ENCODE measurements around the gene NGFR.

Gene NGFR, protein sequence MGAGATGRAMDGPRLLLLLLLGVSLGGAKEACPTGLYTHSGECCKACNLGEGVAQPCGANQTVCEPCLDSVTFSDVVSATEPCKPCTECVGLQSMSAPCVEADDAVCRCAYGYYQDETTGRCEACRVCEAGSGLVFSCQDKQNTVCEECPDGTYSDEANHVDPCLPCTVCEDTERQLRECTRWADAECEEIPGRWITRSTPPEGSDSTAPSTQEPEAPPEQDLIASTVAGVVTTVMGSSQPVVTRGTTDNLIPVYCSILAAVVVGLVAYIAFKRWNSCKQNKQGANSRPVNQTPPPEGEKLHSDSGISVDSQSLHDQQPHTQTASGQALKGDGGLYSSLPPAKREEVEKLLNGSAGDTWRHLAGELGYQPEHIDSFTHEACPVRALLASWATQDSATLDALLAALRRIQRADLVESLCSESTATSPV

DNA sequence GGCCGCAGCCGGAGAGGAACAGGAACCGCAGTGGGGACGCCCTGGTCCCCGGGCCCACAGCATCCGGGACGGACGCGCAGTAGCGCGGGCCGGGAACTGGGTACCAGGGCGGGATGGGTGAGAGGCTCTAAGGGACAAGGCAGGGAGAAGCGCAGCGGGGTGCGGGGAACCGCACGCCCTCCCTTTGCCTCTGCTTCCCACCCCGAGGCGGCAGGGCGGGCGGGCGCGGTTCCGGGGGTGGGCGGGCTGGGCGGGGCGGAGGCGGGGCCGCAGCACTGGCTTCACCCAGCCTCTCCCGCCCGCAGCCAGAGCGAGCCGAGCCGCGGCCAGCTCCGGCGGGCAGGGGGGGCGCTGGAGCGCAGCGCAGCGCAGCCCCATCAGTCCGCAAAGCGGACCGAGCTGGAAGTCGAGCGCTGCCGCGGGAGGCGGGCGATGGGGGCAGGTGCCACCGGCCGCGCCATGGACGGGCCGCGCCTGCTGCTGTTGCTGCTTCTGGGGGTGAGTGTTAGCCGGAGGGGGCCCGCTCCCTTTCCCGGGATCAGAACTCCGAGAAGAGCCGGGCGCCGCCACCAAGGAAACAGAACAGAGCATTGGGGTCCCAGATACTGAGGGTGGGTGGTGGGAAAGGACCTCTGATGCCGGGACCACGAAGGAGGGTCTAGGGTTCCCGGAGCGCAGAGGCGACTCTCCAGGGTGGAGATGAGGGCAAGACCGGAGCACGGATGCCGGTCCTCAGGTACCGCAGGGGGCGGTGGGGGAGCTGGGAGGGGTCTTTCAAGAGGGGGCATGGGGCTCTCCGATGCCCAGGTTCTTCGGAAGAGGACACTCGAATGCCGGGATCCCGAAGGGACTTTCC, at the start of gene NGFR:
Gene NGFR, plus strand, starts transcription at position 308 of the 856 bp plus-strand sequence. Its CDS starts 125 bp downstream, at position 433.
- DNase-seq: peak; percentile 79

DNA sequence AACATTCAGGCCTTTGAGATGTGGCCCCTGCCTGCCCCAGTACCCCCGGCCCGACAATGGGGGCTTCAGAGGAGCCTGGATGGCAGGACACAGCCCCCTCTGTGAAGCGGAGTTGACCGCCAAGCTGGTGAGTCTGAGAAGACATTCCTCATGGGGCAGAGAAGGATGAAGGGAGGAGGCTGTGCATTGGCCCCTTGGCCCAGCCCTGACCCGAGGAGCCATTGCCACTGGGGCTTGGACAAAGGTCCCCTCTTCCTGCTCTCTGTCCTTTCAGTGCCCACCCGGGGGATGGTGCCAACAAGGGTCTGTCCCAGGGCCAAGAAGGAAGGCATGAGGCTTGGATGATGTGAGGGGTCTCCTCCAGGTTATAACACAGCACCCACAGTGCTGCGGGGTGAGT, 49.5 kb upstream of the NGFR start:
- DNase-seq: no peak

DNA sequence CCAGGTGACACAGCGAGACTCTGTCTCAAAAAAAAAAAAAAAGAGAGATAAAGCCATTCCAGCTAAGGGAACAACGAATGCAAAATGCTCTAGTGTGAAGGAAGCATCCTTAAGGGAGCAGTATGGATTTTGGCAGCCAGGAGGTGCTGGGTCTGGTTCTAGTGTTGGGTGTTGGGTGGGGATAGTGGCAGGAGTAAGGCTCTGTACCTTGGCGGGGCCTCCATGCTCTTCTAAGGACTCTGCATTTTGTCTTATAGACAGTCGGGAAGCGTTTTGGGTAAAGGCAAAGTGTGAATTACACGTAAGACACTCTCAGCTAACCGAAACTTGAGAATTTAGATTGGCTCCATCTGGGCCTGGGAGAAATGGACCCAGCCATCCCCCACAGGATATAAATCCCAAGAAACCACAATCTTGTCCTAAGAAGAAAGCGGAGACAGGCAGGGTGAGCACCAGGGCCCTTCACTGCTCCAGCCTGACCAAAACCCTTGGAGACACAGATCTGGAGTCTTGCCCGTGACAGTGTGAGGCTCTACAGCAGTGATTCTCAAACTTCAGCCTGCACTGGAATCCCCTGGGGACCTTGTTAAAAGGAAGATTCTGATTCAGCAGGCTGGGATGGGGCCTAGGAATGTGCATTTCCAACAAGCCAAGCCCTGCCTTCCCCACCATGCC, 47.3 kb upstream of the NGFR start:
- no peak for DNase-seq

DNA sequence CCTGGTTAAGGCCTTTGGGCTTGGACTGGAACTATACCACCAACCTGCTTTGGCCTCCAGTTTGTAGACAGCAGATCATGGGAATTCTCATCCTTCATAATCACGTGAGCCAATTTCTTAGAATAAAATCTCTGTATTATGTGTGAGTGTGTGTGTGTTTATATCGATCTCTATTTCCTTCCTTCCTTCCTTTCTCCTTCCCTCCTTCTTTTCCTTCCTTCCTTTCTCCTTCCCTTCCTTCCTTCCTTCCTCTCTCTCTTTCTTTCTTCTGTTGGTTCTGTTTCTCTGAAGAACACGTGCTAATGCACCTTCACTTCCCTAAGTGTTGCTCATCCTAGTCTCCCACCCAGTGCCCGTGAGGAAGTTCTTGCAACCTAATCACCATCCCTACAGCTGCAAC, 44.9 kb upstream of the NGFR start:
- no peak for DNase-seq

DNA sequence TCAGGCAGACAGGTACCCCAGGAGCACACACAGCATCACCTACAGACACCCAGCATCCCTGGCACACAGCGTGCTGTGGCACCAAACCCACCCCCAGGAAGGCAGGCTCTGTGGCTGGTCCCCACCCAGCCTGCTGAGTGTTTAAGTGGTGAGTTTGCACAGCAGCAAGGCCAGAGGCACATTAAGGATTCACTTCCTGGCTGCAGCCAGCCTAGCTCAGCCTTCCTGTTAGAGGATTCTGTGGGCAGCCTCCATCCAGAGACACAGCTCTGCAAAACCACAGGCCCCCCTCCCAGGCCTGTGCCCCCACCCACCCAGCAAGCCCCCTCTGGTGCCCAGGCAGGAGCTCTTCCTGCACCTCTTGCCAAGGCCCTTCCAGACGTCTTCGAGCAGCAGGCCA, 44.4 kb upstream of the NGFR start:
- DNase-seq: no peak

DNA sequence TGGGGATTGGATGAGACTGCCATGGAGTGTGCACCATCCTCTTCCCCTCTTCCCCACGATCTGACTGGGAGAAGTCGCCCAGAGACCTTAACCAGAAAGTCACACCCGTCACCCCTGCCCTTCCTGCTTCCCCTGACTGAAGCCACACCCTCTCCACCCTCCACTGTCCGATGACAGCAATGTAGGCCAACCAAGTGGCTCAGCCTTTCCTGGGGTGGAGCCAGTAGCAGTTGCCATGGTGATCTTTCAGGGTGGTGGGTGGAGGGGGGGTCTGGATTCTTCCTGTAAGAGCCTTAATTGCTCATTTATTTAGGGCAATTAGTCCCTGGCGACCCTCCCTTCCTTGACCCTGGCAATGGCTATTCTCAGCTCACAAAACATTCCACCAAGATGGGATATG, 42.9 kb upstream of the NGFR start:
- DNase-seq: peak; percentile 82

DNA sequence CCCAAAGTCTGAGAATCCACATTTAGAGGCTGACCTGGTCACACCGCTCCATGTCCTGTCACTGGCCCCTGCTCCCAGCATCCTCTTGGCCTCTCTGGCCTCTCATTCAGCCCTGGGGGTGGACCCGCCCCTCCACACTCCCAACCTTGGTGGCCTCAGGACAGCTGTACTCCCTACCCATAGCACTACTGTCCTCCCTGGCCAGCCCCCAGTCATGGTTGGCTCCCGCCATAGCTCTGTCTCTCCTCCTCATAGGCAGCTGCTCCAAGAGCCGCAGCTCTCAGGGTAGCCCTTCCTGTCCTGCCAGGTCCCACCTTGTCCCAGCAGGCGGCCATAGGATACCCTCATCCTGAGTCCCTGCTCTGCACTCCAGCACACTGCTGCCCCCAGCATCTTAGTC, 42.4 kb upstream of the NGFR start:
- no peak for DNase-seq

DNA sequence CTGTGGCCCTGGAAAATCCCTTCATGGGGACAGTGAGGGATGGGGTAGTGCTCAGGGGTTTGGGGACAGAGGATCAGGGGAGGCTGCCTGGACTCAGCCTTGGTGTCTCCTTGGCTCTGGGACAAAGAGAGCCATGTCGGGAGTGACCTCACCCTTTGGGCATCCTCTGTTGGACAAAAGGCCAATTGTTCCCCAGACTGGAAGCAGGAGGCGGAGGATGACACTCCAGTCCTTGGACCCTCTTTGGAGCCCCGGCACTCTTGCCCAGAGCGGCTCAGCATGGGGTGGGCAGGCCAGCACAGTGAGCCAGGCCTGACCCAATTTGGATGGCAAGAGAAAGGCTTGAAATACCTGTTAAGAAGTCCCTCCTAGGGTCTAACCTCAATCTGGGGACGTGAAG, 41.0 kb upstream of the NGFR start:
- peak; percentile 81 for DNase-seq

DNA sequence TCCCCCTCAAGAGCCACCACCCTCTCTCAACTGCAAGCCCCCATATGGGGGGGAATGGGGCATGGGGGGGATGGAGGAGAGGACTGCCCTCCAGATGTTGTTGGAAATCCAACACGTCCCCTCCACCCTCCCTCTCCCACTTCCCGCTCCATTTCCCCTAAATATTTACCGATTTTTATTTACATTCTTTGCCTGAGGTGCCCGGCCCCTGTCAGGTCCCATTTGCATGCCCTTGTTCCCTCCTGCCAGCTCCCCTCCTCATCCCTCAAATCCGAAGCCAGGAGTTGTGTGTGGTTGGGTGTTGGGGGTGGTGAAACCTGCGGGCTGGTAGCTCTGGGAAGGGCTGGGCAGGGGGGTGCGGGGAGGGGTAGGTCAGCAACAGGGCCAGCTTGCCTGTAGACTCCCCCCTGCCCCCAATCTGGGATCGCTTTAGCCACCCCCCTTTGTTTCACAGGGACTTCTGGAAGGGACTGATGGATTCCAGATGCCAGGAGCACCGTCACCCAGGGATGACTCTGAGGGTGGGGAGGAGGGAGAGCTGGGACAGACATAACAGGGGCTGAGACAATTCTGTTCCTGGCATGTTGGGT, 39.7 kb upstream of the NGFR start:
- peak; percentile 60 for DNase-seq

DNA sequence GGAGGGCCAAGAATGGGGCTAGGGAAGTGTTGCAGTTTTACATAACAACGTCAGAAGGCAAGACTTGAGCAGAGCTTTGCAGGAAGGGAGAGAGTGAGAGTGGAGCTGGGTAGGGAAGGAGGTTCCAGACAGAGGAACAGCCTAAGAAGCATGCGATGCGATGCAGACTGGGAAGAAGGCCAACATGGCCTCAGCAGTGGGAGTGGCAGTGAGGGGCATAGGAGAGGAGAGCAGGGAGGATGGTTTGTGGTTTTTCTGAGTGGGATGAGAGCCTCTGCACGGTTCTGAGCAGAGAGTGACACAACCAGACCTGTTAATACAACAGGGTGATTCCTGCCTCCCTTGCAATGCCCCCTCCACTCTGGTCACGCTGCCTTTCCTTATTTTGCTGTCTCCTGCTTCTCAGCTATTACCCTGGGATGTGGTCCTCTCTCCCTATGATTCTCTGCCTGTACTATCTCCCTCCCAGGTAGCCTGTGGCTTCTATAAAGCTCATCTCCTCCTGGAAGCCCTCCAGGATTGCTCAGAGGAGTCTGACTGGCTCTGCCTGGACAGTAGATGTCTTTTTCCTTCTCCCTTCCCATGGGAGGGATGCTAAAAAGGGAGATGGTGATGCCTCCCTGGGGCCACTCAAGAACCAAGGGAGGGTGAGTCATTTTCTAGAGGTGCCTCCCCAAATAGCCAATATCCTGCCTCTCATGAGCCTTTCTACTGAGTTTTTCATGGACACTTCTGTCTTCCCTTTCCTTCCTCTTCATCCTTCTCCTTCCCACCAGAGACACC, 38.7 kb upstream of the NGFR start:
- peak; percentile 71 for DNase-seq

DNA sequence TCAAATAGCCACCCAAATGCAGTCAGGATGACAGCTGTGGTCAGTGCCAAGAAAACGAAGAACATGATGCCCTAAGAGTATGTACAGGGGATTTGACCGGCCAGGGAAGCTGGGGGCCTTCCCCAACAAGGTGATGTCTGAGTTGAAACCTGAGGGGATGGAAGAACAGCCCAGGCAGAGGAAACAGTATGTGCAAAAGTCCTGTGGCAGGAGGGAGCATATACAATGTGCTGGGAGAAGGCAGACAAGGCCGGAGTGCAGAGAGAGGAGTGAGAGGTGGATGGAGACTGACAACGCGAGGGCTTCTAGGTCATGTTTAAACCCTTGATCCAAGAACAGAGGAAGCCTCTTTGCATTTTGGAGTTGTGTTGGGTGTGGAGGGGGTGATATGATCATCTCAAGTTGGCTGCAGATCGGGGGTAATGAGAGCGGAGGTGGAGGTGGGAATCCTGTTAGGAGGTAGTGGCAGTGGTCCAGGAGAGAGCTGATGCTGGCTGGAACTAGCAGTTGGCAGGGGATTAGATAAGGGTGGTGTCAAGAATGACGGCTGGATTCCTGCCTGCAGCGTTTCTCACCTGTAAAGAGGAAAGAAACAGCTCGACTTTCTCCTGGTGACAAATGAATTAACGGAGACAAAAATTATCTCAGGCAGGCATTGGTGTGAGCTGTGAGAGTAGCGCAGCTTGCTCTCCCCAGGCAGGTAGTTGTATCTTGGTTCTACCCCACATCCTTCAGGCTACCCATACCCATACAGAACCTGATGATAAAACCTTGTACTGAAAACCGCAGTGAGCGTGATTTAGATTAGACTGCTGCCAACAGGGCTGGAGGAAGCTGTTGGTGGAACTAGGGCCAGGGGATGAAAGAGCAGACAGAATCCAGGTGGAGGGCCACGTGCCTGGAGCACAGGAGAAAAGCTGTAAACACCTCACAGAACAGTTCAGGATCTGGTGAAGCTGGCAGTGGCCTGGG, 37.2 kb upstream of the NGFR start:
- DNase-seq: no peak

DNA sequence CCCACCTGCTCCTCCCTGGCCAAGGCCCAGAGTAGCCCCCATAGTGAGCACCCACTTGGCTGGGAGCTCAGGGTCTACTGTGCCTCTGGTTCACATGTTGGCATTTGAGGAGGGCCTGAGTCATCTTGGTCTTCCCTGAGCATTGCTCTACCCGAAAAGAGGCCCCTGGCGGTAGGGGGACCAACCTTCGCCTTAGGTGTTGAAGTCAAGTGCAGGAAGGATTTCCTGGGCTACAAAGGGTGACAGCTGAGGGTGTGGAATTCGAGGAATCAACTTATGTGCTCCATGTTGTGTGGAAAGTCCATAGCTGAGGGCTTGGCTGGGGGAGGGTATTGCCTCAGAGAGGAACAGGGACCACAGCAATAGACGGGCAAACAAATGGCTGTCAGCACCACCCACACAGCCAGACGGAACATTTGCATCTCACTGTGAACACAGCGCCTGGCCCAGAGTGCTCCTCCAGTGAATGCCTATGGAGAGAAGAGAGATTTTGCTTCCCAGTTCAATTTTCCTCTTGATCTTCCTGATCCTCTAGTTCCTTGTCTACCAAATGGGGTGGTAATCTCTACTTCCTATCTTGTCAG, 35.6 kb upstream of the NGFR start:
- DNase-seq: no peak

DNA sequence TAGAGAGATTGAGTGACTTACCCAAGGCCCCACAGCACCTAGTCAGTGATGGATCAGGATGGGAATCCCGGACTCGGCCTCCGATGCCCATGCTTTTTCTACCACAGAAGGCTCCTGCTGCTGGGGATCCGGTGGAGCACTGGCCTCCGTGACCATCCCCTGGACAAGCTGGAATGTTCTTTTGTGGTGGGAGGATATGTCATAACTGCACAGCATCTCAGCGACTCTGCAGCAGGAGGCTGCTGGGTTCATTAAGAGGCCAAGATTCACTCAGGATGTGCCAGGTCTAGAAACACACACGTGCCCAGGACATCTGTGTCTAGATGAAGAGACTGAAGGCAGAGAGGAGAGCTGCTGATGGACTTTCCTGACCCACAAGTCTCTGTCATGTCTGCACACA, 34.7 kb upstream of the NGFR start:
- no peak for DNase-seq

DNA sequence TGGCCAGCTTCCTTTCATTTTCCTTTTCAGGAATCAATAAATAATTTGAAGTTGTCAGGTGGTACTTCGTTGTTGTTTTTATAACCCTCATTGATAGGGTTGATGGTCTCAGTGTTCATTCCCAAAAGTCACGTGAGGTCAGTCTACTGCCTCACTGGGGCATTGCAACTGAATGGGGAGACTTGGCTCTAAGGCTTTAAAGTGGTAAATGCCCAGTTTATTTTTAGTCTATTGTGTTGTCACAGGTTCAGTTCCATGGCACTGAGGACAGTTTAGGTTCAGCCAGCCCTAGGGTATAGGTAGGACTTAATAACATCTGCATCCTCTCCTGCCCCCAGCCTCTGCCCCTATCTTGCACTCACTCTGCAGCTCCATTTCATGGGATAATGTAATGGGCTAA, 33.5 kb upstream of the NGFR start:
- DNase-seq: no peak

DNA sequence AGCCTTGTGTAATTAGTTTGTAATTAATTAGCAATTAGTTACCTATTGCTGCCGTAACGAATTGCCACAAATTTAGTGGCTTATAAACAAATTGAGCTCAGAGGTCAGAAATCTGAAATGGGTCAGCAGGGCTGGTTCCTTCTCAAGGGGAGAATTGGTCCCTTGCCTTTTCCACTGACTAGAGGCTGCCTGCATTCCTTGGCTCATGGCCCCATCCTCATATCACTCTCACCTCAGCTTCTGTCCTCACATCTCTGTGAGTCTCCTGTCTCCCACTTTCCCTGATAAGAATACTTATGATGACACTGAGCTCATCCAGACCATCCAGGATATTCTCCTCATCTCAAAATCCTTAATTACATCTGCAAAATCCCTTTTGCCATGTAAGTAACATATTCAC, 31.0 kb upstream of the NGFR start:
- DNase-seq: no peak

DNA sequence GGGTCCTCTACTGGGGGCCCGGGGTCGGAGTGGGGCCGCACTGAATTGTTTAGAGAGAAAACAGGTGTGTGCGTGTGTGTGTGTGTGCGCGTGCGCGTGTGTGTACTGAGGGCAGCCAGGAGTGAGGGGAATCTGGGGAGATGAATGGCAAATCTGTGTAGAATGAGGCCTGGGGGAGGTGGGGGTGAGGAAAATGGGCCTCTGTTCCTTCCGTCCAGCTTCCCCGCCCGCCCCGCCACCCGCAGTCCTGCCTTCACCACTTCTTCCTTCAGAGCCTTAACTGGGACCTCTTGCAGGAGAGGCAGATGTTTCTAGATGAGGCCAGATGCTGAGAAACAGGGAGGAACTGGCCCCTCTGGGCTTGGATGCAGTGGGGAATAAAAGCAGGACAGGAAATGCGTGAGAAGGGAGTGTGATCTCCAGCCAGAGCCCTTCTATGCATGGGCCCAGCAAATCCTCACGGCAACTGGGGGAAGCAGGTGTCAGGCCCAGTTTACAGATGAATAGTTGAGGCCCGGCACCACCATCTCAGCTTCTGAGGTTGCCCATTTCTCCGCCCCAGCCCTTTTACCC, 29.7 kb upstream of the NGFR start:
- no peak for DNase-seq

DNA sequence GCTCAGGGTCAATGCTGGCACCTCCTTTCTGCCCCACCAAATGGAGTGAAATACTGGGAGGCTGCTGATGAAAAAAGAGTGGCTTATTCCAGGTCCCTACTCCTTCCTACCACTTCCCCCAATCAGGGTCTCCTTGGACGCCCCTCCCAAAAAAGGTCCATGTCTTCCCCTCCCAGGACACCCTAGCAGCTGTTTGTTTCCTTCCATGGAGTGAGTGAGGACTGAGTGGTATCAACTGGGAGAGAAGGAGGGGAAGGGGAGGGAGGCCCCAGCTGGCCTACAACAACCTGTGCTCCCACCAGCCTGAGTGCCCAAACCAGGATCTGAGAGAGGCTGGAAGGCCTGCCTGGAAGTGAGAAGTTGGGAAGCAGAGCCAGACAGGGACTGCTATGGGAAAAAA, 28.7 kb upstream of the NGFR start:
- no peak for DNase-seq

DNA sequence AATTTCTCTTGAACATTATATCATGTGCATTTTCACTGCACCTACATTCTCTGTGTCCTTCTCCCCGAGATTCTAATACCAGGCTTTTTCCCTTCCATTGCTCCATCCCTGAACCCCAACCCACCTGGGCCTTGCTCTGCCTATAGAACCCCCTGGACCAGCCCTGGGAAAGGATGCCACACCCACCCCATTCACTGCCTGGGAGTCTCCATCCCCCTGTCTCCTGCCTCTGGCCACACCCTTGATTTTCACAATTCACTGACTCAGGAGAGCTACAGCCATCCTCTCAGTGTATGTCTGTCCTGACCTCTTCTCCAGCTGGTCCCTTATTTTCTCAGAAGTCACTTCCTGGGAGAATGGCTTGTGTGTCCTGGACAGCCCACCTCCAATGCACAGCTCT, 27.9 kb upstream of the NGFR start:
- no peak for DNase-seq

DNA sequence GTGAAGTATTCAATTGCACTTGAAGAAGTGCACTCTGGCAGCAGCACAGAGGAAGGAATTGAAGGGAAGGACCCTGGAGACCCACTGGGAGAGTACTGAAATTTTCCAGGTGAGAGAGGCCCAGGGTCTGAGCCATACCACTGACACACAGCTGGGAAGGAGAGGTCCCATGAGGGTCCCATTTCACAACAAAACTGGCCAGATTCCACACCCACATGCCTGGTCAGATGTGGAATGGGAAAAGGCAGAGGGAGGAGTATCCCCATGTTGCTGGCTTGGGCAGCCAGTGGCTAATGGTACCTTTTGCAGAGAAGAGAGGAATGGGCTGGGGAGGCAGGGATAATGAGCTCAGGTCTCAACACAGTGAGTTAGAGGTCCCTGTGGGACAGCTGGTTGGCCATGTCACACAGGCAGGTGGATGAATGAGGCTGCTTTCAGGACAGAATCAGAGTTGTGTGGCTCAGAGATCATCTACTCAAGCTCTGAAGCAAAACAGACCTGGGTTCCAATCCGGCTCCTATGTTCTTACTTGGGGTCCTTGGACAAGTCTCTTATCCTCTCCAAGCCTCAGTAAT, 26.2 kb upstream of the NGFR start:
- DNase-seq: no peak

Data from eye (tissue), 1 donor.